ENCODE data around the gene TP73.

Gene TP73

GRCh38 chr1:3651930-3652547 lies at the start of gene TP73:
Gene TP73 (plus strand): TSS chr1:3652516. CDS start chr1:3682366, 29,850 bp downstream.
- TF ChIP-seq CTCF (IDR thresholded peaks at IDR 0.05; ENCODE audit: insufficient read depth, low read length, poor library complexity, severe bottlenecking), result no peak
- H3K27me3 ChIP-seq (replicated peaks; ENCODE audit: control insufficient read depth, insufficient read depth, low read length), result no peaks in the 10 kb centered on the region
- H3K4me3 ChIP-seq (replicated peaks; ENCODE audit: low read depth, low read length), result peak within 1 kb of the TSS; percentile 79
- H3K36me3 ChIP-seq (ENCODE audit: control insufficient read depth, insufficient read depth, low read length), result peaks cover 2% of the 10 kb centered on the region
- DNase-seq (ENCODE audit: extremely low read depth, insufficient read length), result peak; percentile 83

GRCh38 chr1:3603156-3603555 lies 49.2 kb upstream of the TP73 start:
- H3K36me3 ChIP-seq (ENCODE audit: control insufficient read depth, insufficient read depth, low read length), result no peaks in the 10 kb centered on the region
- TF ChIP-seq CTCF (IDR thresholded peaks at IDR 0.05; ENCODE audit: insufficient read depth, low read length, poor library complexity, severe bottlenecking), result no peak

GRCh38 chr1:3603571-3604467 lies 48.5 kb upstream of the TP73 start:
- DNase-seq (ENCODE audit: extremely low read depth, insufficient read length), result no peak
- H3K4me3 ChIP-seq (replicated peaks; ENCODE audit: low read depth, low read length), result no peak overlapping the region
- H3K36me3 ChIP-seq (ENCODE audit: control insufficient read depth, insufficient read depth, low read length), result no peaks in the 10 kb centered on the region
- TF ChIP-seq CTCF (IDR thresholded peaks at IDR 0.05; ENCODE audit: insufficient read depth, low read length, poor library complexity, severe bottlenecking), result no peak
- no peaks in the 10 kb centered on the region; the same call in 1 of the 2 replicates for H3K27me3 ChIP-seq (replicated peaks; ENCODE audit: control insufficient read depth, insufficient read depth, low read length)

More at GRCh38 chr1:3603156-3603555, 49.2 kb upstream of the TP73 start:
- DNase-seq (ENCODE audit: extremely low read depth, insufficient read length), result no peak
- Histone ChIP-seq H3K4me3 (replicated peaks; ENCODE audit: low read depth, low read length) (no peak overlapping the region), H3K27me3 (replicated peaks; ENCODE audit: control insufficient read depth, insufficient read depth, low read length) (no peaks in the 10 kb centered on the region; the same call in 1 of the 2 replicates)

GRCh38 chr1:3604468-3604974 lies 47.8 kb upstream of the TP73 start:
- no peaks in the 10 kb centered on the region; the same call in 1 of the 2 replicates for H3K27me3 ChIP-seq (replicated peaks; ENCODE audit: control insufficient read depth, insufficient read depth, low read length)

More at GRCh38 chr1:3604468-3604974, 47.8 kb upstream of the TP73 start:
- no peak for TF ChIP-seq CTCF (IDR thresholded peaks at IDR 0.05; ENCODE audit: insufficient read depth, low read length, poor library complexity, severe bottlenecking)
- DNase-seq (ENCODE audit: extremely low read depth, insufficient read length), result no peak
- Histone ChIP-seq H3K36me3 (ENCODE audit: control insufficient read depth, insufficient read depth, low read length) (no peaks in the 10 kb centered on the region), H3K4me3 (replicated peaks; ENCODE audit: low read depth, low read length) (no peak overlapping the region)
